ENCODE measurements around the gene DCC.

- TF ChIP-seq POLR2A (IDR thresholded peaks at IDR 0.05; ENCODE audit: low read length) (no peak), MYC (IDR thresholded peaks at IDR 0.05; ENCODE audit: borderline replicate concordance, low read length) (no peak), CEBPB (IDR thresholded peaks at IDR 0.05) (no peak), CHD4 (IDR thresholded peaks at IDR 0.05; ENCODE audit: borderline replicate concordance) (no peak), CTCF (IDR thresholded peaks at IDR 0.05) (no peak), RAD21 (conservative IDR thresholded peaks at IDR 0.05 in 1 of 2, IDR thresholded peaks at IDR 0.05 in 1 of 2) (no peak), HMGXB4 (CRISPR knock-in tag; IDR thresholded peaks at IDR 0.05; ENCODE audit: borderline replicate concordance) (no peak), MAX (IDR thresholded peaks at IDR 0.05) (no peak), MAZ (IDR thresholded peaks at IDR 0.05; ENCODE audit: borderline replicate concordance, low read depth, low read length) (no peak), USF2 (IDR thresholded peaks at IDR 0.05) (no peak), EP300 (IDR thresholded peaks at IDR 0.05) (no peak), KDM1A (IDR thresholded peaks at IDR 0.05; ENCODE audit: low read depth) (no peak), HDAC2 (IDR thresholded peaks at IDR 0.05) (no peak)
Observed at GRCh38 chr18:52746986-52747385, 407.0 kb downstream of the DCC start.

All from A549 (cell line).